ENCODE data around the gene RCAN1.
"Not testable (repeated sequence)": the region's sequence is repeated elsewhere in the genome, so short reads cannot be mapped to it uniquely, and the experiment has no call there.

The RCAN1 gene

DNA sequence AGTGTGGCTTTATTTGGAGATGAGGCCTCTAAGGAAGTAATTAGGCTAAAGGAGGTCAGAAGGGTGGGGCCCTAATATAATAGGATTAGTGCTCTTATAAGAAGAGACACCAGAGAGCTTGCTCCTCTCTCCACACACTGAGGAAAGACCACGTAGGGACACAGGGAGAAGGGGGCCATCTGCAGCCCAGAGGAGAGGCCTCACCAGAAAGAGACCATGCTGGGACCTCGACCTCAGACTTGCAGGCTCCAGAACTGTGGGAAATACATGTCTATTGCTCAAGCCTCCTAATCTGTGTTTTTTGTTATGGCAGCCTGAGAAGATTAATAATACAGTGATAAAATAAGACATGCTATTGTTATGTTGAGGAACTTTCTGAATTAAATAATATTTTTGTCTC lies 8.3 kb downstream of the RCAN1 start:
- H3K4me3 ChIP-seq (replicated peaks in 1 of 2; ENCODE audit: low read depth in 2 of 2, low read length in 2 of 2): no peak overlapping the region
- TF ChIP-seq, protein P1, sequence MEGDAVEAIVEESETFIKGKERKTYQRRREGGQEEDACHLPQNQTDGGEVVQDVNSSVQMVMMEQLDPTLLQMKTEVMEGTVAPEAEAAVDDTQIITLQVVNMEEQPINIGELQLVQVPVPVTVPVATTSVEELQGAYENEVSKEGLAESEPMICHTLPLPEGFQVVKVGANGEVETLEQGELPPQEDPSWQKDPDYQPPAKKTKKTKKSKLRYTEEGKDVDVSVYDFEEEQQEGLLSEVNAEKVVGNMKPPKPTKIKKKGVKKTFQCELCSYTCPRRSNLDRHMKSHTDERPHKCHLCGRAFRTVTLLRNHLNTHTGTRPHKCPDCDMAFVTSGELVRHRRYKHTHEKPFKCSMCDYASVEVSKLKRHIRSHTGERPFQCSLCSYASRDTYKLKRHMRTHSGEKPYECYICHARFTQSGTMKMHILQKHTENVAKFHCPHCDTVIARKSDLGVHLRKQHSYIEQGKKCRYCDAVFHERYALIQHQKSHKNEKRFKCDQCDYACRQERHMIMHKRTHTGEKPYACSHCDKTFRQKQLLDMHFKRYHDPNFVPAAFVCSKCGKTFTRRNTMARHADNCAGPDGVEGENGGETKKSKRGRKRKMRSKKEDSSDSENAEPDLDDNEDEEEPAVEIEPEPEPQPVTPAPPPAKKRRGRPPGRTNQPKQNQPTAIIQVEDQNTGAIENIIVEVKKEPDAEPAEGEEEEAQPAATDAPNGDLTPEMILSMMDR (IDR thresholded peaks at IDR 0.05; ENCODE audit: low read depth, low read length): no peak
- no peak for DNase-seq (ENCODE audit: low read depth in 2 of 2)

DNA sequence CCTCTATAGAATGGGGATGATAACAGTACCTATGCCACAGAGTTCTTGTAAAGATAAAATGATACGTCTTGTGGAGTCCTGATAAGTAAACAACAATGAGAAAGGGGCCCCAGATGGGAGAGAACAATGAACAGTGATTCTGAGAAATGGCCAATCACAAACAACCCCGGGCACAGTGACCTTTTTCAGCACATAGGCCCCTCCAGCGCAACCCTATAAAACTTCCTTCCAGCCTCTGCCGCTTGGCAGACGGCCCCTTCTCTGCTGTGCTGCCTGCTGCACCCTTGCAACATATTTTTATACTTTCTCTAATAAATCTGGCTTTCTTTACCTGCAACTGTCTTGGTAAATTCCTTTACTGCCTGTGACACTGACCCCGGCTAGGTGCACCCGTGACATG lies 8.9 kb downstream of the RCAN1 start:
- no peak overlapping the region for H3K4me3 ChIP-seq (replicated peaks in 1 of 2; ENCODE audit: low read depth in 2 of 2, low read length in 2 of 2)
- DNase-seq (ENCODE audit: low read depth in 2 of 2): no peak
- TF ChIP-seq, protein P1 (IDR thresholded peaks at IDR 0.05; ENCODE audit: low read depth, low read length): no peak

DNA sequence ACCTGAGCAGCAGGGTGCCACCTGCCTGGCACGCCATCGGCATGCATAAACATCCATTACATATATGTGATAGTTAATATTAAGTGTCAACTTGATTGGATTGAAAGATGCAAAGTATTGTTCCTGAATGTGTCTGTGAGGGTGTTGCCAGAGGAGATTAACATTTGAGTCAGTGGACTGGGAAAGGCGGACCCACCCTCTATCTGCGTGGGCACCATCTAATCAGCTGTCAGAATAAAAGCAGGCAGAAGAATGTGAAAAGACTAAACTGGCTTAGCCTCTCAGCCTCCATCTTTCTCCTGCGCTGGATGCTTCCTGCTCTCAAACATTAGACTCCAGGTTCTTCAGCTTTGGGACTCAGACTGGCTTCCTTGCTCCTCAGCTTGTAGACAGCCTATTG lies 10.0 kb downstream of the RCAN1 start:
- not testable (repeated sequence) for DNase-seq (ENCODE audit: low read depth in 2 of 2); H3K4me3 ChIP-seq (replicated peaks in 1 of 2; ENCODE audit: low read depth in 2 of 2, low read length in 2 of 2)

DNA sequence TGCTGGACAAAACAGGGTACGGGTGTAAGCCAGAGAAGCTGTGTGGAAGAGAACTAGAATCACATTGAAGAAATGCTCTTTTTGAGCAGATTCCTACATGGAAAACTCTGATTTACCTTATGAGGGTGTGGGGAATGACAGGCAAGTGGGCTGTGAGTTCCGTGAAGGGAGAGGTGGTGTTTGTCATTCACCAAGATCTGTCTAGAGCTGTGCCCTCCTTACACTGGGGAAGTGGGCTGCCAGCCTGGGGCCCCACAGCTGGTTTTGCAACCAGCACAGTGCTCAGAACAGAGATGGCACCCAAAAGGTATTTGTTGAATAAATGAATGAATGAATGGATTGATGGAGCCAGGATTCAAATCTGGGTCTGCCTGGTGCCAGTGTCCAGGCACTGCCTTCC lies 10.4 kb downstream of the RCAN1 start:
- TF ChIP-seq, protein P1 (IDR thresholded peaks at IDR 0.05; ENCODE audit: low read depth, low read length): no peak
- no peak for DNase-seq (ENCODE audit: low read depth in 2 of 2)
- H3K4me3 ChIP-seq (replicated peaks in 1 of 2; ENCODE audit: low read depth in 2 of 2, low read length in 2 of 2): no peak overlapping the region

DNA sequence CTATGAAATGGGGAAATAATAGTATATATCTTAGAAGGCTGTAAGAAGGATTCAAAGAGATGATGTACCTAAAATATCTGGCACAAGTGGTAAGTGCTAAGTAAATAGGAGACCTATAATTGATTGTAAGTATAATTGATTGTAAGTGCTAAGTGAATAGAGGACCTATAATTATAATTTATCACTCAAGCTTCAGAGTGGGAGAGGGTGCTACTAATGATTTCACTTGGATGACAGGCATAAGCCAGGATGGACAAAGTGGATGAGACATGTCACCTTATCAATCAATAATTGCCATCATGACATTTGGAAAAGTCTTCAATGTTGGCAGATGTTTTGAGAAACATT lies 11.2 kb downstream of the RCAN1 start:
- DNase-seq (ENCODE audit: low read depth in 2 of 2): no peak
- TF ChIP-seq, protein P1 (IDR thresholded peaks at IDR 0.05; ENCODE audit: low read depth, low read length): no peak
- H3K4me3 ChIP-seq (replicated peaks in 1 of 2; ENCODE audit: low read depth in 2 of 2, low read length in 2 of 2): no peak overlapping the region

DNA sequence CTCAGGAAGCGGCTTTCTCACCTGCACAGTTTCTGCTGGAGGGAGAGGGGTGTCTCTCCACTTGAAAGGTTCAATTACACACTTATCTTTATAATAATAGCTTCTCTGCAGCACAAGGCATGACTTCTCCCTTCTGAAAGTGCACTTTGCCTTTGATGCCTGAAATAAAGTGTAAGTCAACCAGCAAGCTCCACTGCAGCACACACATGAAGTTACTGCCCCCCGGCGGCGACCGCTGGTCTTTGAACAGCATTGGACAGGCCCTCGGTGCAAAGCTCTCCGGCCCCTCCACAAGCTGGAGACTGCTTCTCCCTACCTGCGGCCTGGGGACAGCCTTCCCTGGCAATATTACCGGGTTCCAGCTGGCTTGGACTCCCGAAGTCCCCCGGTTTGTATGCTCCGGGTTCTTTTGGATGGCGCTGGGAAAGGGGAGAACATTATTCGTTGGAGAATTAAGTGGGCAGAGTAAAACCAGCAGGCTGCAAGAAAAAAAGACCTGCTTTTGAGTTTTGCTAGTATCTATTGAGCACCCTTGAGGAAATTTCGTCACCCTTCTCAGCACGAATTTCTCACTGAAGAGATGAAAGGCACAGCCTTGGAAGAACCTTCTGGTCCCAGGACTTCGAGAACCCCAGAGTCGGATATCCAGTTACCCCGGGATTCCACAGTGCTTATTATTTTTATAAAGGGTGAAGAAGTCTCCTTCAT lies 11.8 kb downstream of the RCAN1 start:
- TF ChIP-seq, protein P1 (IDR thresholded peaks at IDR 0.05; ENCODE audit: low read depth, low read length): peak; percentile 87
- DNase-seq (ENCODE audit: low read depth in 2 of 2): peak; percentile 77 to 82
- no peak overlapping the region for H3K4me3 ChIP-seq (replicated peaks in 1 of 2; ENCODE audit: low read depth in 2 of 2, low read length in 2 of 2)

DNA sequence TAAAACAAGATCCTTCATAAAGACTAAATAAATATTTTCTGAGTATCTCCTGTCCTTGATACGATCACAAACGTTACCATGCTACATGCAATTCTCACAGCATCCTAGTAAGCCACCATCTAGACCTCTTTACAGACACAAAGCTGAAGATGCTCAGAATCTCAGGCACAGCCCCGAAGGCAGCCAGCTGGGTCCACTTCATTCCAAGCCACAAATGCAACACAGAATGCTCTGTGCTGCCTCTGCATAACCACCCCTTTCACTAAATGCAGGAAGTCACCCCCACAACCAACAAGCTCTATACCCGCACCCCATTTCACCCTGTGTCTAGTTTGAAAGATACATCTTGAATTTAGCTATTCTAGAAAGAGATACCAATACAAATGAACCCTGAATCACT lies 12.9 kb downstream of the RCAN1 start:
- TF ChIP-seq, protein P1 (IDR thresholded peaks at IDR 0.05; ENCODE audit: low read depth, low read length): no peak
- H3K4me3 ChIP-seq (replicated peaks in 1 of 2; ENCODE audit: low read depth in 2 of 2, low read length in 2 of 2): no peak overlapping the region
- DNase-seq (ENCODE audit: low read depth in 2 of 2): no peak
